Measurements from ENCODE around the gene PJA2. TPM values are rescaled to one million over a fixed set of nuclear protein-coding genes. Genes with fewer than 3 reads are reported as not detected.
"Not testable (repeated sequence)": the region's sequence is repeated elsewhere in the genome, so short reads cannot be mapped to it uniquely, and the experiment has no call there.

PJA2 gene
- total and polyA plus RNA-seq, 10 donors = 15.3 to 133 (median 90.3) TPM

GRCh38 chr5:109298794-109299193, 111.0 kb downstream of the PJA2 start:
- intact Hi-C loops (cut with DNase I; ENCODE audit: low total_unique reads) = no loop called here
- WGBS, 5 donors = 41 to 98% (median 81%) methylated on average over 4 of the region's 4 CpGs
- DNase-seq = no peak

GRCh38 chr5:109297900-109298299, 111.9 kb downstream of the PJA2 start:
- TF ChIP-seq POLR2AphosphoS5 (IDR thresholded peaks at IDR 0.05) = no peak
- no peak for TF ChIP-seq CTCF (IDR thresholded peaks at IDR 0.05 in 8 of 11, conservative IDR thresholded peaks at IDR 0.05 in 3 of 11)
- no peak for TF ChIP-seq POLR2A (IDR thresholded peaks at IDR 0.05)
- Histone ChIP-seq H3K4me1 (no peaks in the 10 kb centered on the region), H3K36me3 (no peaks in the 10 kb centered on the region), H3K4me3 (no peak overlapping the region), H3K27me3 (replicated peaks in 1 of 7) (no peaks in the 10 kb centered on the region), H3K27ac (no peak overlapping the region), H3K9me3 (peaks cover 0 to 15% (median 2%) of the 10 kb centered on the region in 8 donors)
- WGBS, 5 donors = 85 to 93% (median 90%) methylated on average over 9 of the region's 9 CpGs
- intact Hi-C loops (cut with DNase I; ENCODE audit: low total_unique reads) = no loop called here
- no peak for DNase-seq

More at GRCh38 chr5:109298794-109299193, 111.0 kb downstream of the PJA2 start:
- Histone ChIP-seq H3K27me3 (replicated peaks in 1 of 7) (no peaks in the 10 kb centered on the region), H3K9me3 (peaks cover 0 to 12% (median 2%) of the 10 kb centered on the region in 8 donors), H3K4me3 (no peak overlapping the region), H3K27ac (no peak overlapping the region), H3K36me3 (no peaks in the 10 kb centered on the region), H3K4me1 (no peaks in the 10 kb centered on the region)
- TF ChIP-seq POLR2AphosphoS5 (IDR thresholded peaks at IDR 0.05) = no peak
- TF ChIP-seq CTCF (IDR thresholded peaks at IDR 0.05 in 8 of 11, conservative IDR thresholded peaks at IDR 0.05 in 3 of 11) = no peak
- no peak for TF ChIP-seq POLR2A (IDR thresholded peaks at IDR 0.05)

- no peak for DNase-seq
- no peak overlapping the region for H3K4me3 ChIP-seq
- peaks cover 0 to 24% (median 0%) of the 10 kb centered on the region in 6 donors for H3K36me3 ChIP-seq
- H3K27me3 ChIP-seq (replicated peaks in 1 of 7) = no peaks in the 10 kb centered on the region
- no peak for TF ChIP-seq POLR2A (IDR thresholded peaks at IDR 0.05)
- TF ChIP-seq CTCF (IDR thresholded peaks at IDR 0.05 in 8 of 11, conservative IDR thresholded peaks at IDR 0.05 in 3 of 11) = no peak
- no peak for TF ChIP-seq POLR2AphosphoS5 (IDR thresholded peaks at IDR 0.05)
- peaks cover 0 to 53% (median 27%) of the 10 kb centered on the region in 8 donors for H3K9me3 ChIP-seq
- intact Hi-C loops (cut with DNase I; ENCODE audit: low total_unique reads) = no loop called here
- H3K4me1 ChIP-seq = no peaks in the 10 kb centered on the region
- no peak overlapping the region for H3K27ac ChIP-seq
- WGBS, 5 donors = 93 to 95% (median 93%) methylated on average over 5 to 6 of the region's 6 CpGs
Observed at GRCh38 chr5:109291090-109291489, 118.7 kb downstream of the PJA2 start.

- peaks cover 0 to 24% (median 0%) of the 10 kb centered on the region in 6 donors for H3K36me3 ChIP-seq
- H3K9me3 ChIP-seq = peaks cover 0 to 56% (median 34%) of the 10 kb centered on the region in 8 donors
- no peak overlapping the region for H3K27ac ChIP-seq
- DNase-seq = no peak
- H3K4me1 ChIP-seq = no peaks in the 10 kb centered on the region
- no peaks in the 10 kb centered on the region for H3K27me3 ChIP-seq (replicated peaks in 1 of 7)
- intact Hi-C loops (cut with DNase I; ENCODE audit: low total_unique reads) = no loop called here
- H3K4me3 ChIP-seq = no peak overlapping the region
- TF ChIP-seq POLR2AphosphoS5 (IDR thresholded peaks at IDR 0.05) = no peak
- no peak for TF ChIP-seq CTCF (IDR thresholded peaks at IDR 0.05 in 8 of 11, conservative IDR thresholded peaks at IDR 0.05 in 3 of 11)
- TF ChIP-seq POLR2A (IDR thresholded peaks at IDR 0.05) = no peak
- 95 to 100% (median 98%) methylated on average over 2 of the region's 2 CpGs for WGBS, 5 donors
Observed at GRCh38 chr5:109290231-109290630, 119.5 kb downstream of the PJA2 start.

- H3K27ac ChIP-seq; H3K4me3 ChIP-seq; H3K27me3 ChIP-seq (replicated peaks in 1 of 7); H3K4me1 ChIP-seq; DNase-seq; intact Hi-C loops (cut with DNase I; ENCODE audit: low total_unique reads): not testable (repeated sequence)
- Histone ChIP-seq H3K9me3 (peaks cover 0 to 72% (median 39%) of the 10 kb centered on the region in 8 donors), H3K36me3 (peaks cover 0 to 23% (median 0%) of the 10 kb centered on the region in 6 donors)
- 87 to 96% (median 95%) methylated on average over 4 of the region's 4 CpGs for WGBS, 5 donors
Observed at GRCh38 chr5:109286628-109287027, 123.1 kb downstream of the PJA2 start.
